ENCODE measurements around the gene GLCCI1. TPM values are rescaled to one million over a fixed set of nuclear protein-coding genes. Genes with fewer than 3 reads are reported as not detected.

GLCCI1 gene
- total RNA-seq, 4 donors from 2014 or later, result 1.9 to 15.7 (median 11.8) TPM

DNA sequence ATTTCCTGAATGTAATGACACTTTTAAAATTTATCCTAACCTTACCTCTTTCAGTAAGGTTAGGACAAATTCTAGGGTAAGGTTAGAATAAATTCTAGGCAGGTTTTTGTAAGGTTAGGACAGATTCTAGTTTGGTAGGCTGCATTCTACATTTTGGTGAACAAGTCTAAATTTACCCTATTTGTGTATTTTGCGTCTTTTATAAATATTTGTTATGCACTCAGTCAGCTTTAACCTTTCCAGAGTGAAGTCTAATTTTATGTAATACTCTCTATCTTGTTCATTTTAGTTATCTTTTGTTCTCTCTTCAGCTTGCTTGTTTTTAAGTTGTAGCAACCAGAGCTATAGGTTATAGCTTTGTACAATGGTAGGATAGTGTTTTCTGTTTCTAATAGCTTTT lies 54.0 kb downstream of the GLCCI1 start:
- Histone ChIP-seq H3K9me3 (peaks cover 6 to 11% of the 10 kb centered on the region in 2 donors), H3K4me3 (no peak overlapping the region), H3K27me3 (no peaks in the 10 kb centered on the region), H3K27ac (no peak overlapping the region), H3K4me1 (no peaks in the 10 kb centered on the region), H3K36me3 (peaks cover 0 to 22% (median 3%) of the 10 kb centered on the region in 4 donors)
- 25 to 94% methylated on average over 1 of the region's 1 CpG for WGBS, 2 donors (ENCODE audit: low coverage in 1 of 2)
- TF ChIP-seq POLR2AphosphoS5 (IDR thresholded peaks at IDR 0.05) (no peak), POLR2A (IDR thresholded peaks at IDR 0.05) (no peak), EP300 (IDR thresholded peaks at IDR 0.05; ENCODE audit: low read depth) (no peak)
- TF ChIP-seq, protein P1, sequence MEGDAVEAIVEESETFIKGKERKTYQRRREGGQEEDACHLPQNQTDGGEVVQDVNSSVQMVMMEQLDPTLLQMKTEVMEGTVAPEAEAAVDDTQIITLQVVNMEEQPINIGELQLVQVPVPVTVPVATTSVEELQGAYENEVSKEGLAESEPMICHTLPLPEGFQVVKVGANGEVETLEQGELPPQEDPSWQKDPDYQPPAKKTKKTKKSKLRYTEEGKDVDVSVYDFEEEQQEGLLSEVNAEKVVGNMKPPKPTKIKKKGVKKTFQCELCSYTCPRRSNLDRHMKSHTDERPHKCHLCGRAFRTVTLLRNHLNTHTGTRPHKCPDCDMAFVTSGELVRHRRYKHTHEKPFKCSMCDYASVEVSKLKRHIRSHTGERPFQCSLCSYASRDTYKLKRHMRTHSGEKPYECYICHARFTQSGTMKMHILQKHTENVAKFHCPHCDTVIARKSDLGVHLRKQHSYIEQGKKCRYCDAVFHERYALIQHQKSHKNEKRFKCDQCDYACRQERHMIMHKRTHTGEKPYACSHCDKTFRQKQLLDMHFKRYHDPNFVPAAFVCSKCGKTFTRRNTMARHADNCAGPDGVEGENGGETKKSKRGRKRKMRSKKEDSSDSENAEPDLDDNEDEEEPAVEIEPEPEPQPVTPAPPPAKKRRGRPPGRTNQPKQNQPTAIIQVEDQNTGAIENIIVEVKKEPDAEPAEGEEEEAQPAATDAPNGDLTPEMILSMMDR (IDR thresholded peaks at IDR 0.05), result no peak
- in situ Hi-C loops (cut with MboI; ENCODE audit: low pct_ligation_motif_present in 1 of 4, low pct_unique_long_range_greater_than_20kb in 1 of 4, low sequenced_read_pairs in 3 of 4), result no loop called here
- no peak for DNase-seq
- intact Hi-C loops (cut with DNase I; ENCODE audit: low total_unique reads), result no loop called here

DNA sequence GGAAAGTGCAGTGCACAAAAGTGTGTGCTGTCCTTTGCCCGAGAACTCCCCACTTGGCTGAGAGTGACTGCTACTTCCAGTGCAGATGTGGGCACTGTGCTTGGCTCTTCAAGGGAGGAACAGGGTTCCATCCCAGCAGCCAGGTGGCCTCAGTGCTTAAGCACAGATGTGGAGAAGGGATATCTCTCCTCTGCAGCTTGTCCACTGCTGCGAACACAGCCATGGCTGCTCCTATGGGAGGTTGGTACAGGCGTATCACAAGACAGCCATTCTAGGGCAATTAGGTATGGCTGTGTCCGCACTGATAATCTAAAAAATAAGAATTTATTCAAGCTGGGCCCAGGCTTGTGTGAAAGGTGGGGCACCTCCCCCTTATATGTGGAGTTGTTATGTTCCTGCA lies 66.6 kb downstream of the GLCCI1 start:
- intact Hi-C loops (cut with DNase I; ENCODE audit: low total_unique reads) (no loop called here), in situ Hi-C loops (cut with MboI; ENCODE audit: low pct_ligation_motif_present in 1 of 4, low pct_unique_long_range_greater_than_20kb in 1 of 4, low sequenced_read_pairs in 3 of 4) (no loop called here)
- TF ChIP-seq, protein P1 (IDR thresholded peaks at IDR 0.05), result no peak
- no peak for TF ChIP-seq POLR2A (IDR thresholded peaks at IDR 0.05)
- no peak for TF ChIP-seq EP300 (IDR thresholded peaks at IDR 0.05; ENCODE audit: low read depth)
- no peak for TF ChIP-seq POLR2AphosphoS5 (IDR thresholded peaks at IDR 0.05)
- 98% methylated on average over 4 of the region's 4 CpGs; no CpG with 5 or more reads in 1 of the 2 donors for WGBS, 2 donors (ENCODE audit: low coverage in 1 of 2)
- H3K4me3 ChIP-seq, result no peak overlapping the region
- H3K9me3 ChIP-seq, result peaks cover 0 to 6% of the 10 kb centered on the region in 2 donors
- H3K36me3 ChIP-seq, result no peaks in the 10 kb centered on the region
- no peaks in the 10 kb centered on the region for H3K4me1 ChIP-seq
- no peaks in the 10 kb centered on the region for H3K27me3 ChIP-seq
- DNase-seq, result no peak
- no peak overlapping the region for H3K27ac ChIP-seq

DNA sequence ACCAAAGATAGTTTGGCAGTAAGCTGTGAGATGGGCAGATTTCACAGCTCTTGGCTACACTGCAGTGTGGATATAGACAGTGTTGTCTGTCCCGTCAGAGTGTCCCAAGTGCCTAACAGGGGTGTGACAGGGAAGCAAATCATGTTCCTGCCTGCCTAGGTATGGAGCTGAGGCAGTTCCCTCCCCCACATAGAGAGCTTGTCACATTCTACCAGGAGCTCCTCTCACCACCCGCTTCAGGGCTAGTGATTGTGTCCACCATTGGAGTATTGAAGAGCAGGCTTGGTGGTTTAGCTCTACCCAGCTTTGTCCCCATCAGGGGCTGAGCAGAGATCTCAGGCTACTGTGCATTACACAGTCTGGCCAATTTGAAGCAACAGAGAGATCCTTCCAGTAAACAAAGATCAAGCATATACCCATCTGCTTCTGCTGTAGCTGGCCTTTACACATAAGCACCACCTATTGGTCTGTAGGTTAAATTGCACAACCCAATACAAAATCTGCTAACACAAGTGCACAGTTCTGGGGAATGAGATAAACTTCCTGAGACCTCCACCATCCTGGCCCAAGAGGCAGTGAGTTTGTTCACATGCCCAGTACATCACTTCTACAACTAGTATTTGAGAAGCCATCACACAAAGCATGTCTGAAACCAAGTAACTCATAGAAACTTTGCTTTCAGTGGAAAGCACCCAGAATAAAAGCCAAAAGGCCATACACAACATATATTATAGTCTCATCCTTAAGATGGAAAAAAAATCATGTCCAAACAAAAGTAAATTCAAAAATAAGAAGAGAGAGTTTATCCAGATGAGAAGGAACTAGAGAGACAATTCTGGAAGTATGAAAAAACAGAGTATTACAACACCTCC lies 67.3 kb downstream of the GLCCI1 start:
- Histone ChIP-seq H3K4me1 (no peaks in the 10 kb centered on the region), H3K27me3 (no peaks in the 10 kb centered on the region), H3K27ac (no peak overlapping the region), H3K4me3 (no peak overlapping the region), H3K36me3 (no peaks in the 10 kb centered on the region), H3K9me3 (peaks cover 0 to 6% of the 10 kb centered on the region in 2 donors)
- 94% methylated on average over 2 of the region's 2 CpGs; no CpG with 5 or more reads in 1 of the 2 donors for whole genome bisulfite sequencing, 2 donors (ENCODE audit: low coverage in 1 of 2)
- in situ Hi-C loops (cut with MboI; ENCODE audit: low pct_ligation_motif_present in 1 of 4, low pct_unique_long_range_greater_than_20kb in 1 of 4, low sequenced_read_pairs in 3 of 4), result no loop called here
- no peak for TF ChIP-seq EP300 (IDR thresholded peaks at IDR 0.05; ENCODE audit: low read depth)
- TF ChIP-seq, protein P1 (IDR thresholded peaks at IDR 0.05), result peak; percentile 39 to 57 (median 43)
- DNase-seq, result no peak
- intact Hi-C loops (cut with DNase I; ENCODE audit: low total_unique reads), result no loop called here

DNA sequence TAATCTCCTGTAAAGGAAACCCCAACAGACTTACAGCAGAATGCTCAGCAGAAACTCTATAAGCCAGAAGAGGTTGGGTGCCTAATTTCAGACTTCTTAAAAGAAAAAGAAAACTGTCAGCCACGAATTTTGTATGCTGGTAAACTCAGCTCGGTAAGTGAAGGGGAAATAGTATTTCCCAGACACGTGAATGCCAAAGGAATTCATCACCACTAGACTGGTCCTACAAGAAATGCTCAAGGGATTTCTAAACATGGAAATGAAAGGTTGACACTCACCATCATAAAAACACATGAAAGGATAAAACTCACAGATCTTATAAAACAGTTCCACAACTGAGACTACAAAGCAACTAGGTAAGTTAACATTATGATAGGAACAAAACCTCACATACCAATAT lies 68.6 kb downstream of the GLCCI1 start:
- intact Hi-C loops (cut with DNase I; ENCODE audit: low total_unique reads), result no loop called here
- no peak overlapping the region for H3K4me3 ChIP-seq
- no peaks in the 10 kb centered on the region for H3K27me3 ChIP-seq
- in situ Hi-C loops (cut with MboI; ENCODE audit: low pct_ligation_motif_present in 1 of 4, low pct_unique_long_range_greater_than_20kb in 1 of 4, low sequenced_read_pairs in 3 of 4), result no loop called here
- H3K36me3 ChIP-seq, result no peaks in the 10 kb centered on the region
- 90 to 100% methylated on average over 3 of the region's 3 CpGs for WGBS, 2 donors (ENCODE audit: low coverage in 1 of 2)
- no peak overlapping the region for H3K27ac ChIP-seq
- no peak for TF ChIP-seq POLR2A (IDR thresholded peaks at IDR 0.05)
- no peak for TF ChIP-seq POLR2AphosphoS5 (IDR thresholded peaks at IDR 0.05)
- TF ChIP-seq EP300 (IDR thresholded peaks at IDR 0.05; ENCODE audit: low read depth), result no peak
- TF ChIP-seq, protein P1 (IDR thresholded peaks at IDR 0.05), result no peak
- H3K9me3 ChIP-seq, result peaks cover 0 to 6% of the 10 kb centered on the region in 2 donors
- H3K4me1 ChIP-seq, result no peaks in the 10 kb centered on the region
- no peak for DNase-seq

Data from transverse colon (tissue), 4 donors.